Left ventricle myocardium inferior (tissue), 1 donor: Measurements from ENCODE around the gene PARP6. TPM values are rescaled to one million over a fixed set of nuclear protein-coding genes. Genes with fewer than 3 reads are reported as not detected.

Source experiments
- DNase-seq: peaks from one replicate; pipeline ENCODE4 v3.0.0-alpha.2; 2020
- H3K27ac ChIP-seq: fragments of 200-600 bp; replicated peaks from 2 replicates; pipeline ENCODE4 v1.8.0; 2021
- H3K27me3 ChIP-seq: fragments of 200-600 bp; 2 replicates; pipeline ENCODE4 v1.8.0; 2021; ENCODE audit warnings: low read depth
- H3K36me3 ChIP-seq: fragments of 200-600 bp; 2 replicates; pipeline ENCODE4 v1.8.0; 2021
- H3K4me1 ChIP-seq: fragments of 200-600 bp; 2 replicates; pipeline ENCODE4 v1.8.0; 2021
- H3K4me3 ChIP-seq: fragments of 200-600 bp; 2 replicates; pipeline ENCODE4 v1.8.0; 2021; ENCODE audit warnings: mild to moderate bottlenecking, moderate library complexity
- H3K9me3 ChIP-seq: fragments of 200-600 bp; replicated peaks from 2 replicates; pipeline ENCODE4 v1.8.0; 2021
- intact Hi-C: fragments of 100-400 bp; cut with micrococcal nuclease; formaldehyde crosslinking; loops from one replicate; pipeline ENCODE4 v1.11.0; 2022
- total RNA-seq: library from RNA; stranded (reverse); fragmentation: NEBNext Ultra II Directional; extraction: Animal tissue kit (Norgen Biotek cat#: 25700); gene quantifications from one replicate; pipeline ENCODE4 v1.2.1, GENCODE V29; 2021
- TF ChIP-seq, protein P1 (sequence below): fragments of 200-600 bp; IDR thresholded peaks from 2 replicates; pipeline ENCODE4 v1.8.0; 2021; ENCODE audit warnings: antibody characterized with exemption, mild to moderate bottlenecking, borderline replicate concordance
- donor health status: DM: no; HTN: yes; CAD: no; lungs with severe emphysema.

Gene PARP6
- total RNA-seq, 1 donor from 2014 or later = 43.6 TPM

DNA sequence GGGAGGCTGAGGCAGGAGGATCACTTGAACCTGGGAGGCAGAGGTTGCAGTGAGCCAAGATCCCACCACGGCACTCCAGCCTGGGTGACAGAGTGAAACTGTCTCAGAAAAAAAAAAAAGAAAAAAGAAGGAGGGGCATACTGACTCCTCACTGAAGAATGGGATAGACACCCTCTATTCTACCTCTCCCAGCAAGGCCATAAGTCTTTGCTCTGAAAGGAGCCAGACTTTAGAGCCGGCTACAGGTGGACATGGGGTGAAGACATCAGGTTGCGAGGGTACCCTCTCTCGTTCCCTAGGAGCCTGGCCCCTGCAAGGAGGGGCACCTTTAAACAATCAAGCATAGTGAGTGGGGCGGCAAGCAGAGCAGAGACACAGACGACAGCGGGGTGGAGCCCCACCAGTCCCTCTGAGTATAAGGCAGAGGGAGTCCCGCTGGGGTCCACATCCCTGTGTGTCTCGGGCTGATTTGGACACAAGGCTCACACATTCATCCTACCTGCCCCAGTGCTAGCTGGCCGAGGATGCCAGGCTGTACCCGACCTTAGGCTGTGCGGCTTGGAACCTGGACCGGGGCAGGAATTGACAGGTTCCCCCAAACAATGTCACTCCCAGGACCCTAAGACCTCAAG, 75.8 kb downstream of the PARP6 start:
- TF ChIP-seq, protein P1, sequence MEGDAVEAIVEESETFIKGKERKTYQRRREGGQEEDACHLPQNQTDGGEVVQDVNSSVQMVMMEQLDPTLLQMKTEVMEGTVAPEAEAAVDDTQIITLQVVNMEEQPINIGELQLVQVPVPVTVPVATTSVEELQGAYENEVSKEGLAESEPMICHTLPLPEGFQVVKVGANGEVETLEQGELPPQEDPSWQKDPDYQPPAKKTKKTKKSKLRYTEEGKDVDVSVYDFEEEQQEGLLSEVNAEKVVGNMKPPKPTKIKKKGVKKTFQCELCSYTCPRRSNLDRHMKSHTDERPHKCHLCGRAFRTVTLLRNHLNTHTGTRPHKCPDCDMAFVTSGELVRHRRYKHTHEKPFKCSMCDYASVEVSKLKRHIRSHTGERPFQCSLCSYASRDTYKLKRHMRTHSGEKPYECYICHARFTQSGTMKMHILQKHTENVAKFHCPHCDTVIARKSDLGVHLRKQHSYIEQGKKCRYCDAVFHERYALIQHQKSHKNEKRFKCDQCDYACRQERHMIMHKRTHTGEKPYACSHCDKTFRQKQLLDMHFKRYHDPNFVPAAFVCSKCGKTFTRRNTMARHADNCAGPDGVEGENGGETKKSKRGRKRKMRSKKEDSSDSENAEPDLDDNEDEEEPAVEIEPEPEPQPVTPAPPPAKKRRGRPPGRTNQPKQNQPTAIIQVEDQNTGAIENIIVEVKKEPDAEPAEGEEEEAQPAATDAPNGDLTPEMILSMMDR = no peak
- H3K4me3 ChIP-seq = peak overlapping the region; percentile 67
- no peak for DNase-seq
- no peaks in the 10 kb centered on the region for H3K9me3 ChIP-seq
- H3K27me3 ChIP-seq = peaks cover 22% of the 10 kb centered on the region
- peaks cover 32% of the 10 kb centered on the region for H3K4me1 ChIP-seq
- no peak overlapping the region for H3K27ac ChIP-seq
- intact Hi-C loops = no loop called here
- H3K36me3 ChIP-seq = peaks cover 30% of the 10 kb centered on the region

DNA sequence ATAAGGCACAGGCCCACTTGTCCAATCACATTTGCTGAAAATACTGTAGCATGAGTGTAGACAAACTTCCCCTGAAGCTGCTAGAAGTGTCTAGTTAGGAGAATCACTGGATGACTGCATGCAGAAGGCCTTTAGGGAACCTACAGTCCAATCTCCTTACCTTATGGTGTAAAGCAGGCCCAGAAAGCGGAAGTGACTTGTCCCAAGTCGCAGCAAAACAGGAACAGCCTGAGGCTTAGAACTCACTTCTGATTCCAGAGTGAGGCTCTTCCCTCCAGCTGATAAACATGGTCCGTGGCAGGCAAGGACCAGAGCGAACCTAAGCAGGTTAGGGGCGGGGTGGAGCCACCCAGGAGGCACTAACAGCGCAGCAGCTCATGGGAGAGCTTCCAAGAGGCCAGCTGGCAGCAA, 77.2 kb downstream of the PARP6 start:
- H3K36me3 ChIP-seq = peaks cover 16% of the 10 kb centered on the region

DNA sequence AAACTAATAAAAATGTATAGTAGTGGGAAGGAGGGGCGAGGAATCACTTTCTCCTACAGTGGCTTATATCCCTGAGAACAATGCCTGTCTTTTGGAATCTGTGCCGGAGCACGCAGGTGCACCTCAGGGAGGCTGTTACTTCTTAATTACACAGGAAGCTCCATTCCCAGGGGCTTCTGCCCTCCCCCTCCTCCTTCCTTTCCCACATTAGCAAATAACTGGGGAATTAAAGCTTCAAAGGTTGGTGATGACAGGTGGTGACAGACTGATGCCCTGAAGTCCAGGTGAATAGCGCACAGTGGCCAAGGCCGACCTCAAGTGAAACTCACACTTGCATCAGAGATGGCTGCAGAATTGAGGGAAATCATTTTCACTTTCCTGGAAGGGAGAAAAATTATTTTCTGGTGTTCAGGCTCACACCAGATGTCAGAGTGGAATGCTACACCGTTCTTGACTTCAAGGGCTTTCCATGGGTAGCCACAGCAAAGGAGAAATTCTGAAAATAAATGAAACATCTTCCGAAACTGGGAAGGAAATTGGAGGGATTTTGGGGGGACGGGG, 78.4 kb downstream of the PARP6 start:
- Histone ChIP-seq H3K36me3 (peaks cover 5% of the 10 kb centered on the region), H3K4me1 (peaks cover 10% of the 10 kb centered on the region), H3K27ac (no peak overlapping the region), H3K9me3 (no peaks in the 10 kb centered on the region), H3K27me3 (peaks cover 31% of the 10 kb centered on the region), H3K4me3 (no peak overlapping the region)
- TF ChIP-seq, protein P1 = no peak
- no peak for DNase-seq
- intact Hi-C loops = no loop called here

More for the DNA sequence above, 77.2 kb downstream of the PARP6 start:
- Histone ChIP-seq H3K27ac (no peak overlapping the region), H3K9me3 (no peaks in the 10 kb centered on the region), H3K4me3 (no peak overlapping the region), H3K4me1 (peaks cover 17% of the 10 kb centered on the region), H3K27me3 (peaks cover 22% of the 10 kb centered on the region)
- no peak for DNase-seq
- intact Hi-C loops = no loop called here
- TF ChIP-seq, protein P1 = no peak

DNA sequence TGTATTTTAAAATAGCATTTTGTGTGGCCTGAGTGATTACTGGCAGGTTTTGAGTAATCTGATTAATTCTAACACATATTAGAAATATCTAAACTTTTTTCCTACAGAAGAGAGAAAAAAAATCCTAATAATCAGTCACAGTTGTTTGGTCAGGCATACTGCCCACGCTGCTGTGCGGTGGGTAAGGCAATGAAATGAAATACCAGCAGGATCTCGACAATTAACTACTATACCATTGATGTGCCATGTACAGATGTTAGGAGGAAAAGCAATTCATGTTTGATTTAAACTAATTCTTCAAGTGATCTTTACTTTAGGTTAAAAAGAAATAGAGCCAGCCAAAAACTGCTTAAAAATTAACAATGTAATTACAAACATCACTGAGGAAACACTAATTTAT, 79.9 kb downstream of the PARP6 start:
- TF ChIP-seq, protein P1 = no peak
- Histone ChIP-seq H3K4me3 (no peak overlapping the region), H3K9me3 (no peaks in the 10 kb centered on the region), H3K36me3 (no peaks in the 10 kb centered on the region), H3K27ac (no peak overlapping the region), H3K4me1 (peaks cover 9% of the 10 kb centered on the region), H3K27me3 (peaks cover 31% of the 10 kb centered on the region)
- DNase-seq = no peak
- intact Hi-C loops = no loop called here

Other genes with a start within 250 kb of the PARP6 start
- 22.5 TPM for gene MYO9A, start 154.4 kb downstream of the PARP6 start, total RNA-seq
- 6.5 TPM for gene SENP8, start 154.2 kb downstream of the PARP6 start, total RNA-seq
- gene GRAMD2A, start 74.8 kb downstream of the PARP6 start, total RNA-seq = not detected
- 1,009 TPM for gene PKM, start 41.4 kb downstream of the PARP6 start, total RNA-seq
- 1.5 TPM for gene CELF6, start 47.6 kb upstream of the PARP6 start, total RNA-seq
- 58.9 TPM for gene HEXA, start 103.5 kb upstream of the PARP6 start, total RNA-seq
- gene TMEM202, start 125.8 kb upstream of the PARP6 start, total RNA-seq = not detected
- gene ARIH1, start 201.8 kb upstream of the PARP6 start, total RNA-seq = 179 TPM